HepG2 (cell line): Measurements from ENCODE around the gene SEC14L2. TPM values are rescaled to one million over a fixed set of nuclear protein-coding genes. Genes with fewer than 3 reads are reported as not detected.

Experiments used
- ATAC-seq: fragments of 200-7000 bp; cut with Tn5 transposase; 3 replicates; pipeline ENCODE4 v1.9.1; 2020; ENCODE audit warnings: mild to moderate bottlenecking, moderate library complexity
- BruUV-seq: library from RNA; stranded (reverse); fragments of 400-500 nt; replicated peaks from 2 replicates; lab custom pipeline; 2021; lab: Mats Ljungman, UMichigan
- CTCF ChIA-PET: fragments of 300-600 bp; formaldehyde crosslinking; extraction: SDS; loops from one replicate; lab custom pipeline; 2021; ENCODE audit warnings: low total read pairs, inconsistent platforms, low intra/inter-chr PET ratio; lab: Yijun Ruan, JAX
- POLR2A ChIA-PET: fragments of 350-600 bp; sonication (Branson Sonifier 250); formaldehyde crosslinking; loops from one replicate; lab custom pipeline; 2020; ENCODE audit warnings: antibody characterized with exemption, inconsistent platforms; lab: Yijun Ruan, JAX
- DNase-seq: peaks from one replicate; pipeline ENCODE4 v3.0.0-alpha.2; 2015; ENCODE audit warnings: low spot score
- FAIRE-seq: peaks from 3 replicates; lab custom pipeline; 2011; peaks lifted over from hg19 to GRCh38; lab: Jason Lieb, UNC
- H2AFZ ChIP-seq: one replicate; pipeline ENCODE4 v1.6.1; 2011; ENCODE audit warnings: low read length, inconsistent platforms
- H3K27ac ChIP-seq: fragments of 300-600 bp; 3 replicates; pipeline ENCODE4 v1.8.0; 2011; ENCODE audit warnings: mixed run types, mild to moderate bottlenecking, mixed read lengths, low read length, inconsistent platforms; ENCODE audit not compliant: insufficient read depth; ENCODE audit errors: extremely low read length
- H3K27me3 ChIP-seq, 2 experiments: fragments of 200-600 bp in 1 of 2; 2 replicates in 1 of 2; 3 replicates in 1 of 2; pipeline versions ENCODE4 v1.6.0 to v1.8.0; 2011; ENCODE audit warnings: low read length in 2 of 2, mild to moderate bottlenecking in 2 of 2, moderate library complexity in 2 of 2, inconsistent platforms in 1 of 2; ENCODE audit not compliant: insufficient read depth in 2 of 2, control insufficient read depth in 1 of 2
- H3K36me3 ChIP-seq, 2 experiments: fragments of 200-600 bp in 1 of 2; replicated peaks in 1 of 2; 2 replicates in 1 of 2; 3 replicates in 1 of 2; pipeline versions ENCODE4 v1.5.1 to v1.8.0; 2011; ENCODE audit warnings: low read length in 2 of 2, inconsistent platforms in 1 of 2; ENCODE audit not compliant: insufficient read depth in 2 of 2, control insufficient read depth in 1 of 2
- H3K4me1 ChIP-seq: 2 replicates; pipeline ENCODE4 v1.5.1; 2012; ENCODE audit warnings: low read length, inconsistent platforms; ENCODE audit not compliant: insufficient read depth
- H3K4me2 ChIP-seq: 2 replicates; pipeline ENCODE4 v1.6.0; 2011; ENCODE audit warnings: low read depth, low read length, inconsistent platforms
- H3K4me3 ChIP-seq, 3 experiments: fragments of 200-600 bp in 1 of 3; sonication (generic), shearing (Covaris generic) in 1 of 3; replicated peaks in 1 of 3; 2 replicates each; pipeline ENCODE4 v1.5.1; 2011 to 2016; ENCODE audit warnings: low read length in 3 of 3, inconsistent platforms in 2 of 3, low read depth in 2 of 3, mild to moderate bottlenecking in 2 of 3, control low read depth in 1 of 3, mixed read lengths in 1 of 3; ENCODE audit not compliant: insufficient read depth in 1 of 3
- H3K79me2 ChIP-seq: one replicate; pipeline ENCODE4 v1.6.1; 2011; ENCODE audit warnings: low read length, inconsistent platforms; ENCODE audit not compliant: insufficient read depth
- H3K9ac ChIP-seq: 2 replicates; pipeline ENCODE4 v1.6.0; 2011; ENCODE audit warnings: mild to moderate bottlenecking, low read depth, low read length, inconsistent platforms; ENCODE audit not compliant: insufficient read depth
- H3K9me3 ChIP-seq: 2 replicates; pipeline ENCODE4 v1.5.1; 2012; ENCODE audit warnings: mild to moderate bottlenecking, low read length
- H4K20me1 ChIP-seq: 2 replicates; pipeline ENCODE4 v1.6.0; 2011; ENCODE audit warnings: inconsistent platforms, mild to moderate bottlenecking, low read length, moderate library complexity; ENCODE audit not compliant: insufficient read depth
- ARID5B ChIP-seq: IDR thresholded peaks from 2 replicates; pipeline ENCODE4 v1.4.0; 2020; ENCODE audit warnings: mild to moderate bottlenecking, missing genetic modification reagents
- ATF4 ChIP-seq, 2 experiments: fragments of 450-650 bp in 1 of 2; sonication (generic) in 1 of 2; formaldehyde crosslinking; IDR thresholded peaks; 2 replicates each; pipeline versions ENCODE4 v1.5.0 to v1.8.0; 2020 to 2022; ENCODE audit warnings: mild to moderate bottlenecking in 1 of 2, missing genetic modification reagents in 1 of 2
- ETV5 ChIP-seq: IDR thresholded peaks from 2 replicates; pipeline ENCODE4 v1.6.1; 2018; ENCODE audit warnings: missing biosample characterization, missing genetic modification reagents, inconsistent platforms, borderline replicate concordance
- HNRNPLL ChIP-seq: fragments of 200-400 bp; formaldehyde crosslinking; IDR thresholded peaks from 2 replicates; pipeline ENCODE4 v1.6.1; 2017; ENCODE audit warnings: mild to moderate bottlenecking, low read depth, low read length; ENCODE audit not compliant: poor library complexity, severe bottlenecking
- NFE2 ChIP-seq: sonication (generic); formaldehyde crosslinking; IDR thresholded peaks from 2 replicates; pipeline ENCODE4 v1.4.0; 2020; ENCODE audit warnings: missing genetic modification reagents
- NFE2L2 ChIP-seq: fragments of 150-350 bp; IDR thresholded peaks from 2 replicates; pipeline ENCODE4 v1.6.1; 2014; ENCODE audit warnings: low read length
- PTBP1 ChIP-seq: fragments of 200-400 bp; formaldehyde crosslinking; IDR thresholded peaks from 2 replicates; pipeline ENCODE4 v1.6.1; 2018; ENCODE audit warnings: low read length, low read depth; ENCODE audit not compliant: poor library complexity, severe bottlenecking
- SATB2 ChIP-seq: sonication (generic); formaldehyde crosslinking; IDR thresholded peaks from 2 replicates; pipeline ENCODE4 v1.5.0; 2020; ENCODE audit warnings: missing genetic modification reagents
- ZNF331 ChIP-seq: sonication (generic); formaldehyde crosslinking; IDR thresholded peaks from 2 replicates; pipeline ENCODE4 v1.4.0; 2020; ENCODE audit warnings: missing genetic modification reagents
- ZNF354B ChIP-seq: sonication (generic); formaldehyde crosslinking; IDR thresholded peaks from 2 replicates; pipeline ENCODE4 v1.8.0; 2022; ENCODE audit warnings: mild to moderate bottlenecking, missing genetic modification reagents
- ZNF367 ChIP-seq: sonication (generic); formaldehyde crosslinking; IDR thresholded peaks from 2 replicates; pipeline ENCODE4 v1.4.0; 2020; ENCODE audit warnings: missing genetic modification reagents, borderline replicate concordance
- ZNF768 ChIP-seq: sonication (generic); formaldehyde crosslinking; IDR thresholded peaks from 2 replicates; pipeline ENCODE4 v1.4.0; 2020; ENCODE audit warnings: missing genetic modification reagents
- WGBS: methylation state at CpG from one replicate; pipeline ENCODE4 v1.1.6; 2017; ENCODE audit warnings: low lambda C conversion rate; 5-methylcytosine and 5-hydroxymethylcytosine counted together
- in situ Hi-C: cut with HindIII; loops from 2 replicates; pipeline ENCODE4 v1.10.0; 2017; ENCODE audit warnings: low pct_unique_long_range_greater_than_20kb; ENCODE audit not compliant: extremely low pct_ligation_motif_present
- intact Hi-C: fragments of 100-400 bp; cut with micrococcal nuclease; formaldehyde crosslinking; loops from one replicate; pipeline ENCODE4 v1.10.0; 2022; ENCODE audit not compliant: unreplicated experiment
- polyA plus RNA-seq, 8 experiments: library from polyadenylated mRNA; depleted of rRNA in 3 of 8; stranded (reverse) in 7 of 8; unstranded in 1 of 8; fragments of >200 nt; fragmentation: Illumina TruSeq in 4 of 8; extraction: Trizol in 4 of 8; gene quantifications; 2 replicates each; pipeline versions ENCODE4 v1.2.1 to v1.2.3, GENCODE V29; 2011 to 2016; ENCODE audit warnings: low read depth in 4 of 8, missing spikeins in 1 of 8, mixed read lengths in 1 of 8; ENCODE audit not compliant: insufficient read depth in 1 of 8
- total RNA-seq, 5 experiments: library from RNA; depleted of rRNA; stranded (reverse); fragments of >200 nt; fragmentation: Illumina TruSeq; extraction: Trizol; gene quantifications; 2 replicates each; pipeline ENCODE4 v1.2.3, GENCODE V29; 2016; ENCODE audit warnings: low read depth in 1 of 5
- TF ChIP-seq, protein P1 (sequence below): sonication (generic); formaldehyde crosslinking; IDR thresholded peaks from 2 replicates; pipeline ENCODE4 v1.4.0; 2020; ENCODE audit warnings: missing genetic modification reagents, borderline replicate concordance
- TF ChIP-seq, protein P2 (sequence below): sonication (generic); formaldehyde crosslinking; IDR thresholded peaks from 2 replicates; pipeline ENCODE4 v1.8.0; 2022; ENCODE audit warnings: missing genetic modification reagents, mild to moderate bottlenecking, moderate library complexity, borderline replicate concordance
- TF ChIP-seq, protein P3 (sequence below): sonication (generic); formaldehyde crosslinking; IDR thresholded peaks from 2 replicates; pipeline ENCODE4 v1.5.0; 2020; ENCODE audit warnings: missing genetic modification reagents

The SEC14L2 gene
- total and polyA plus RNA-seq, 2 of the 13 experiments (the other 11 are each of a cell fraction or from before 2014, with no cell fraction given) = 4.1 to 5.1 TPM

DNA sequence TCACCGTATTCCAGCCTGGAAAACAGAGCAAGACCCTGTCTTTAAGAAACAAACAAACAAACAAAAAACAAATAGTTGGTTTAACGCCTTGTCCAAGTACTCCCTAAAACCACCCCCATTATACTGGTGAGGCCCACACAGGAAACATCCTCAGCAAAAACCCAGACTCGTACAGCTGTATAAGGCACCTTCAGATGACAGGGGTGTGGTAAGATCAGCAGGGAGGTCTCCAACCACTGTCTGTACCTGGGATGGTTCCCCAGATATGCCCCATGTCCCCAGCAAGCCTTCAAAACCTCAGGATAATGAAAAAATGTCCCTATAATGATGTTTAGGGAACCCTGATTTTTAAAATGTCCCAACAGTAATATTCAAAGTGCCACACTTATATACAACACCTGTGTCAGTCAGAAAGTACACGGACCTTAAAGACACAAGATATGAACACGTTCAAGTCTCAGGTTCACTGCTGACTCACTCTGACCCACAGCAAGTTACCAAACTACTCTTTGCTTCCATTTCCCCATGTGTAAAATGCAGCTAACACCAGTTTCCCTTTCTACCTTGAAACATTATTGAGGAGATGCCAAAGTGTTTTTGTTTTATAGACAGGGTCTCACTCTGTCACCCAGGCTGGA is 49.4 kb upstream of the SEC14L2 start:
- peaks cover 10% of the 10 kb centered on the region for H3K79me2 ChIP-seq
- CTCF ChIA-PET = no interaction called here
- intact Hi-C loops = no loop called here
- TF ChIP-seq ZNF367 (no peak), NFE2L2 (no peak), ATF4 (CRISPR knock-in tag; IDR thresholded peaks at IDR 0.05) (no peak), SATB2 (CRISPR knock-in tag) (no peak), ZNF331 (CRISPR knock-in tag) (no peak), PTBP1 (no peak), ARID5B (CRISPR knock-in tag) (no peak), ETV5 (no peak), ZNF354B (CRISPR knock-in tag) (no peak), ZNF768 (CRISPR knock-in tag) (no peak), HNRNPLL (no peak), NFE2 (CRISPR knock-in tag) (no peak)
- TF ChIP-seq, protein P1, sequence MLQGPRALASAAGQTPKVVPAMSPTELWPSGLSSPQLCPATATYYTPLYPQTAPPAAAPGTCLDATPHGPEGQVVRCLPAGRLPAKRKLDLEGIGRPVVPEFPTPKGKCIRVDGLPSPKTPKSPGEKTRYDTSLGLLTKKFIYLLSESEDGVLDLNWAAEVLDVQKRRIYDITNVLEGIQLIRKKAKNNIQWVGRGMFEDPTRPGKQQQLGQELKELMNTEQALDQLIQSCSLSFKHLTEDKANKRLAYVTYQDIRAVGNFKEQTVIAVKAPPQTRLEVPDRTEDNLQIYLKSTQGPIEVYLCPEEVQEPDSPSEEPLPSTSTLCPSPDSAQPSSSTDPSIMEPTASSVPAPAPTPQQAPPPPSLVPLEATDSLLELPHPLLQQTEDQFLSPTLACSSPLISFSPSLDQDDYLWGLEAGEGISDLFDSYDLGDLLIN (CRISPR knock-in tag) = no peak
- TF ChIP-seq, protein P2, sequence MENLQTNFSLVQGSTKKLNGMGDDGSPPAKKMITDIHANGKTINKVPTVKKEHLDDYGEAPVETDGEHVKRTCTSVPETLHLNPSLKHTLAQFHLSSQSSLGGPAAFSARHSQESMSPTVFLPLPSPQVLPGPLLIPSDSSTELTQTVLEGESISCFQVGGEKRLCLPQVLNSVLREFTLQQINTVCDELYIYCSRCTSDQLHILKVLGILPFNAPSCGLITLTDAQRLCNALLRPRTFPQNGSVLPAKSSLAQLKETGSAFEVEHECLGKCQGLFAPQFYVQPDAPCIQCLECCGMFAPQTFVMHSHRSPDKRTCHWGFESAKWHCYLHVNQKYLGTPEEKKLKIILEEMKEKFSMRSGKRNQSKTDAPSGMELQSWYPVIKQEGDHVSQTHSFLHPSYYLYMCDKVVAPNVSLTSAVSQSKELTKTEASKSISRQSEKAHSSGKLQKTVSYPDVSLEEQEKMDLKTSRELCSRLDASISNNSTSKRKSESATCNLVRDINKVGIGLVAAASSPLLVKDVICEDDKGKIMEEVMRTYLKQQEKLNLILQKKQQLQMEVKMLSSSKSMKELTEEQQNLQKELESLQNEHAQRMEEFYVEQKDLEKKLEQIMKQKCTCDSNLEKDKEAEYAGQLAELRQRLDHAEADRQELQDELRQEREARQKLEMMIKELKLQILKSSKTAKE (CRISPR knock-in tag) = no peak
- TF ChIP-seq, protein P3, sequence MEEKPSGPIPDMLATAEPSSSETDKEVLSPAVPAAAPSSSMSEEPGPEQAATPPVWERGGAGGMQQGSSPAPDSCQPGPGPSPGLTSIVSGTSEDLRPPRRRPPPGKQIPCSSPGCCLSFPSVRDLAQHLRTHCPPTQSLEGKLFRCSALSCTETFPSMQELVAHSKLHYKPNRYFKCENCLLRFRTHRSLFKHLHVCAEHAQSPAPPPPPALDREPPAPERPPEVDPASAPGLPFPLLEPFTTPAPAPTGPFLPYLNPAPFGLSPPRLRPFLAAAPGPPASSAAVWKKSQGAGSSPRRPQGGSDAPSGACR (CRISPR knock-in tag) = no peak

More for the DNA sequence above, 49.4 kb upstream of the SEC14L2 start:
- 95% methylated on average over 5 of the region's 5 CpGs for WGBS
- Histone ChIP-seq H3K27me3 (no peaks in the 10 kb centered on the region), H2AFZ (no peak overlapping the region), H3K9me3 (no peaks in the 10 kb centered on the region), H3K9ac (no peak overlapping the region), H4K20me1 (peaks cover 4% of the 10 kb centered on the region; the same call in 1 of the 2 replicates), H3K27ac (no peak overlapping the region), H3K36me3 (peaks cover 50 to 93% of the 10 kb centered on the region in 2 experiments), H3K4me1 (peaks cover 12% of the 10 kb centered on the region), H3K4me2 (no peak overlapping the region), H3K4me3 (no peak overlapping the region)
- no TSS peak for BruUV-seq
- no peak for ATAC-seq
- FAIRE-seq = no peak
- POLR2A ChIA-PET = interaction anchor here (1.4 to 1.9 kb wide), 2 partner anchors 9 to 15 kb away, joined by 3 to 4 read pairs; partner anchors contain the start of genes CCDC157 and SF3A1
- no peak for DNase-seq
- in situ Hi-C loops = no loop called here
